Stimulated activated CD4-positive, alpha-beta T cell treated with anti-CD3 and anti-CD28 coated beads, TNF-alpha, amount 100 ng/mL, for 4 hours (primary cell): Measurements from ENCODE around the gene SPR.

Source experiments
- DNase-seq, 3 experiments: peaks; one replicate each; pipeline ENCODE4 v3.0.0-alpha.2; 2020; ENCODE audit warnings: low read depth in 3 of 3

The SPR gene

DNA sequence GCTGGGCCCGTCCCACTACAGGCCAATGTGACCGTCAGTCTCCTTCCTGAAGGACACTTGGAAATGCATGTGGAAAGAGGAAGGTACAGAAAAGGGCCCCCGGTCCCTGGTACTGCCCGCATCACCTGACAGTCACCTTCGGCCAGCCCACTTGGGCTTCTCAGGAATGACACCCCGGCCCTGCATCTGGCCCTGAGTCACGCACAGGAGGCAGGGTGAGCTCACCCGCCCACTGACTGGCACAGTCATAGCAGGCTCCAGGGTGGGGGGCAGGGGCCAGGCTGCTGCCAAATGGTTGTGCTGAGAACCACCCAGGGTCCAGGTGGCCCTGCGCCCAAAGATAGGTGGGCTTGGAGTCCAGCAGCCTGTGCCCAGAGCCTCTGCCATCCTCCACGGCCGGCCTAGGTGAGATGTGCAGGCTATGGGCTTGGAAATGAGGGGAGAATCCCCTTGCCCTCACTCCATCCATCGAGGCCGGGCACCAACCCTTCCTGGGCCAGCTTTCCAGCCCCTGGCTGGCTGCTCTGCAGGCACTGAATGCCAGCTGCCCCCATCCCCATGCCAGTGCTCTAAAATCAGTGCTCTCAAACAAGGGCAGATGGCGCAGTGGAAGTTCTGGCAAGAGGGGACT, 44.2 kb downstream of the SPR start:
- no peak for DNase-seq

DNA sequence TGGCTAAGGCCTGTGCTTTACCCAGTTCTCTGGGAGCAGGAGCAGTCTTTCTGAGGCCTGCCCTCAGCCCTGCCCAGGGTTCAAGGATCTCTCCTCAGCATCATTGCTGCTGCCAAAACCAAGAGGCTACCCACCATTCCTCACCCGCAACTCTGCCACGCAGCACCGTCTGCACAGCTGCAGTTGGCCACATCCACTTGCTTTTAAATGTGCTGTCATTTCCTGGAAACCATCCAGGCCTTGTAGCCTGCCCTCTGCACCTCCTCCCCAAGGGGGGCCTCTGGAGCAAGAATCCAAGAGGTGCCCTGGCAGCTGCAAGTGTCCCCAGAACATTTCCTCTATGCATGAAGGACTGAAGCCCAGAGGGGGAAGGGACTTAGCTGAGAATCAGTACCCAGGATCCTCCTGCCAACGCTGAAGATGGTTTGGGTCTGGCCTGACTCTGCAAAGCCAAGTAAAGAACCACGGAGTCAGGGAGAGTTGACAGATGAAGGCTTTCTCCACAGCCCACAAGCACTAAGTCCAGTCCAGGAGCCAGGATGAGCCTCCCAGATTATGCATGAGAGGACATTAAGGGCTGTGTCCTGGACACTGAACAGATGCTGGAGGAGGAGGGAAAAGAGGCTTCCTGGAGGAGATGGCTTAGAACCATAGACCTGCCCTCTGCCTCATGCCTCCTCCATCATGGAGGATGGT, 45.0 kb downstream of the SPR start:
- no peak for DNase-seq

DNA sequence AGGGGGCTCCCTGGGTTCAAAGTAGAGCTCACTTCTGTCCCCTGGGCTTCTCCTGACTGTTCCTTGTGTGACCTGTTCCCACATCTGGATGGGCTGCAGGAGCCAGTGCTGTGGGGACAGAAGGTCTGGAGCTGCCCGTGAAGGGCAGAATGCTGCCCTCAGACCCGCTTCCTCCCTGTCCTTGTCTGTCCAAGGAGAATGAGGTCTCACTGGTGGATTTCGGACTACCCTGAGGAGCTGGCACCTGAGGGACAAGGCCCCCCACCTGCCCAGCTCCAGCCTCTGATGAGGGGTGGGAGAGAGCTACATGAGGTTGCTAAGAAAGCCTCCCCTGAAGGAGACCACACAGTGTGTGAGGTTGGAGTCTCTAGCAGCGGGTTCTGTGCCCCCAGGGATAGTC, 45.6 kb downstream of the SPR start:
- DNase-seq, result no peak

DNA sequence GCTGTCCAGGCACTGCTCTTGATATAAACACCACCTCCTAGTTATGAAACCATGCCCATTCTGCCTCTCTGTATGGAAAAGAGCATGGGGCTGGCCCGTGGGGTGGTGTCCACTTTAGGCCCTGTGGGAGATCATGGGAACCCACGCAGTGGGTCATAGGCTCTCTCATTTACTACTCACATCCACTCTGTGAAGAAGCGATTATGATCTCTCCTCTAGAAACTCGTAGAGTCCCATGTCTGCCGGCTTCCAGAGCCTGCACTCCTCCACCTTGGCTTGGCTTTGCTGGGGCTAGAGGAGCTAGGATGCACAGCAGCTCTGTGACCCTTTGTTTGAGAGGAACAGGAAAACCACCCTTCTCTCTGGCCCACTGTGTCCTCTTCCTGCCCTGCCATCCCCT, 46.0 kb downstream of the SPR start:
- DNase-seq, result no peak

DNA sequence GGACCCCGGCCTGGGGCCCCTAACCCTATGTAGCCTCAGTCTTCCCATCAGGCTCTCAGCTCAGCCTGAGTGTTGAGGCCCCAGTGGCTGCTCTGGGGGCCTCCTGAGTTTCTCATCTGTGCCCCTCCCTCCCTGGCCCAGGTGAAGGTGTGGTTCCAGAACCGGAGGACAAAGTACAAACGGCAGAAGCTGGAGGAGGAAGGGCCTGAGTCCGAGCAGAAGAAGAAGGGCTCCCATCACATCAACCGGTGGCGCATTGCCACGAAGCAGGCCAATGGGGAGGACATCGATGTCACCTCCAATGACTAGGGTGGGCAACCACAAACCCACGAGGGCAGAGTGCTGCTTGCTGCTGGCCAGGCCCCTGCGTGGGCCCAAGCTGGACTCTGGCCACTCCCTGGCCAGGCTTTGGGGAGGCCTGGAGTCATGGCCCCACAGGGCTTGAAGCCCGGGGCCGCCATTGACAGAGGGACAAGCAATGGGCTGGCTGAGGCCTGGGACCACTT, 46.5 kb downstream of the SPR start:
- DNase-seq, result no peak

DNA sequence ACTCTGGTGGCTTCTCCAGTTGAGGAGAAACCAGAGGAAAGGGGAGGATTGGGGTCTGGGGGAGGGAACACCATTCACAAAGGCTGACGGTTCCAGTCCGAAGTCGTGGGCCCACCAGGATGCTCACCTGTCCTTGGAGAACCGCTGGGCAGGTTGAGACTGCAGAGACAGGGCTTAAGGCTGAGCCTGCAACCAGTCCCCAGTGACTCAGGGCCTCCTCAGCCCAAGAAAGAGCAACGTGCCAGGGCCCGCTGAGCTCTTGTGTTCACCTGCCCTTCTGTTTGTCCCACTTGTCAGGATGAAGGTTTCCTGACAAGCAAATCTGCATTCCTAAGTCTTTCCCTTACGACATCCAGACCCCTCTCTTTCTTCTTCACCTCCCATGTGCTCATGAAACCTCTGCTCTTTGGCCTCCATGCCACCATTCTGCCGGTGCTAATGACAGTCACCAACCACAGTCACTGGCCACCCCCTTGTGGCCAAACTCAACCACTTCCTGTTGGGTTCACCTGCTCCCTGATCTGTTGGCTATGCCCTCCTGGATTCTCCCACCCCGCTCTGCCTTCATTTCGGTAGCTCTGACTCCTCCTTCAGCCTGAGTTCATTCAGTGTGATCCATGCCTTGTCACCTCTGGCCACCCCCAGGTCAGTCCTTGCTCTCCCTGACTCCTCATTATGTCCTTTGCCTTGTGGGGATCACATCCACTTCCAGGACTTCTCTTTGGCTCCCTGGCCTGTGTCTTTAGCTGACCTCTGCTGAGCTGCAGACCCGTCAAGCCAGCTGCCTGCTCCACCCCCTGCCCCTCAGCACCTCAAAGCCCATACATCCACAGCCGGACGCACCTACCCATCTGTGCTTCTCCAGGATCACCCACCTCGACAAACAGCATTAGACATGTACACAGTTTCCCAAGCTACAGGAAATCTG, 47.7 kb downstream of the SPR start:
- no peak for DNase-seq

DNA sequence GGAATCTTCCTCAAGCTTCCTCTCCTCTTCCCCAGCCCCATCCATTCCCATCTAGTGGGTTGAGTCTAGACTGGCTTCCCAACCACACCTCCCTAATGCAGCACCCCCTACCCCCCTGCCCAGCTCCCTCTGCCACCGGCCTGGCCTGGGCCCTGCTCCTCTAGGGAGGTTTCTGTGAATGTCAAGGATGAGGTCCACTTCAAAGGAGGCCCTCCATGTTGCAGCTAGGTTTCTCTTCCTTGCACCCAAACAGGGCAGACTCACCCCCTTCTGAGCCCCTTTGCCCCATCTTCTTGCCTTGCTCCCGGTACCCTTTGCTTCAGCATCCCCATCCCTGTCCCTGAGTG, 48.4 kb downstream of the SPR start:
- DNase-seq, result no peak

DNA sequence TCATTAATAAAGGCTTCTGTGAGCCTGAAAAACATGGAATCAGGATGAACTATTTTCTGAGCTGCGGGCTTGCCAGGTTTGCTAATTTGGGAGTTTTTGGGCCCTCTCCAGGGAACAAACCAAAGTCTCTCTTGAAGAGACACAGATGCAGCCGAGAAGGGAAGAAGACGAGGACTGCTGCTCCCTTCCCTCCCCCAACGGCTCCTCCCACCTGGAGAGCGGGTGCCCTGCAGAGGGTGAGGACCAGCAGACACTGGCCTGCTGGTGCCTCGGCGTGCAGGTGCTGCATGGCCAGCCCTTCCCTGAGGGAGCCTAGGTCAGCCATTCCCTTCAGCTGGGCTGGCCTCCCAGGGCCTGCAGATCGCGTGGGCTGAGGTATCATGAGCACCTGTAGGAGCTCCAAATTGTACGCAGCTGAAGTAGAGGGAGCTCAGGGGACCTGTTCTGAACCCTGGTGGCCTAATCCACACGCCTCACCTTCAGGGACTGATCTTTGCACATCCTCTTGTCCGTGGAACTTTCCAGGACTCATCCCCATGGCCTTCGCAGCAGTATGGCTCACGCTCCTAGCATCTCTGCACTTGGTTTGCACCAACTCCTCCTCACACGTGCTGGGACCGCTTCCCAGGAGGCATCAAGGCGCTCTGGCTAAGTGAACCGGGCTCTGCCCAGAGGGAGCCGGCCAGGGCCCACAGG, 49.6 kb downstream of the SPR start:
- DNase-seq, result no peak

DNA sequence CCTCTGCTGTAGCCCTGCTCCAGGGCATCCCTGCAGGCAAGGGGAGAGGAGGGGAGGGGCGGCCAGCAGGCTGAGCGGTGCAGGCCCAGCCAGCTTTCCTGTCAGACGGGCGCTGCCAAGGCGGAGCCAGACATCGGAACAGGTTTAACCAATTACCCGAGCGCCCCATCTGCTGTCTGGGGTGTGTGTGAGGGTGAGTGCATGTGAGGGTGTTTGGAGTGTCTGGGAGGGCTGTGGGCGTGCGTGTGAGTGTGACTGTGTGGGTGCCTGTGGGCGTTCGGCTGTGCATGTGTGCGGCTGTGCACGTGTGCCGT, 50.1 kb downstream of the SPR start:
- DNase-seq, result no peak

DNA sequence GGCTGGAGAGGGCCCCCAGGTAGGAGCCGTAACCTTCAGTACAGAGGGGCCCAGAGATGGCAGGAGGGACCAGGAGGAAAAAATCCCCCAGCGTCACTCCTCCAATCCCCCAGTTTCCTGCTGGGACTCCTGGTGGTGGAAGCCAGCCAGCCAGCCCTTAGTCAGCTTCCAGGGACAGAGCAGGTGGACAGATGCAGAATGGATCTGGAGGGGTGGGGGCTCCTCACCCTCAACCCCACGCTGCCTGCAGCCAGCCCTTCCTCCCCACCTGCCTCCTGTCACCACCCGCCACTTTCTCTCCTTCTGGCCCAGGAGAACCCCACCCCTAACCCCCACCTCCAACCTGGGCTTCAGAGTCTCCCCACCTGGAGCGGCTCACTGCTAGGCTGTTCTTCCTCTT, 51.2 kb downstream of the SPR start:
- no peak for DNase-seq

DNA sequence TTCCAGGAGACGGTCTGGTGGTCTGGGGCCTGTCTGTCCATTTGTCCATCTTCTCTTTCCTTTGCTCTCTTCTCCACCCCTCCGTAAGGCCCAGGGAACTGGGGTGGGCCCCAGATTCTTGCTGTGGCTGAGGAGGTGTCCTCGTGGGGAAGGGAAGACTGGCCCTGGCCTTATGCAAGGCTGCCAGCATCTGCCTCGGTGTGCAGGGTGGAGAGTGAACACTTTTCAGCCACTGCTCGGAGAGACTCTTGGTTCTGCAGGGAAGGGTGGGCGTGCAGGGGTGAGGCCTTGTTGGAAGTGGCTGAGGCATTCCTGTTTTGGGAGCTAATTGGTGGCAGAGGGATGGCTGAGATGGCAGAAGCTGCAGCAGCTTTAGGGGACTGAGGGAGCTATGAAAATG, 53.2 kb downstream of the SPR start:
- DNase-seq, result no peak

DNA sequence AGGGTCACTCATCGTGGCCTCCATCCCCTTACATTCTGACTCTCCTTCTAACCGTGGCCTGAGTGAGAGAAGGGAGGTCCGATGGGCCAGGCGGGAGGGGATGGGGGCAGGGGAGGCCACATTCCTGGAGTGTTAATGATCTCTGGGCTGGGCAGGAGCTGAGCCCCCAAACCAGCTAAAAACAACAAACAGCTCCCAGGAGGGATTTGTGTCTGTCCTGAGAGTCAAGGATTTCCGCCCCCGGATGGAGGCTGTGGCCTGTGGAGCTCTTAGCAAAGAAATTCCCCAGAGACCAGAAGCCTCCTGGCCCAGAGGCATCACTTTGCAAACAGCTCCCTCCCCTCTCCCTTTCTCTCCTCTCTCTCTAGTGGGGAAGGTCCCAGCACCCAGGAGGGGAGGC, 53.6 kb downstream of the SPR start:
- DNase-seq, result no peak
